ENCODE measurements around the gene PHETA1.

Gene PHETA1

GRCh38 chr12:111417290-111417689 is 48.4 kb upstream of the PHETA1 start:
- H2AFZ ChIP-seq (ENCODE audit: low read length) = no peak overlapping the region
- H3K4me1 ChIP-seq (ENCODE audit: insufficient read depth, low read length, severe bottlenecking) = no peaks in the 10 kb centered on the region
- no peak overlapping the region for H3K9ac ChIP-seq (ENCODE audit: low read length)
- H3K27ac ChIP-seq (ENCODE audit: low read depth, low read length, poor library complexity, severe bottlenecking) = no peak overlapping the region
- H3K36me3 ChIP-seq (ENCODE audit: insufficient read depth, low read length) = no peaks in the 10 kb centered on the region; the same call in 1 of the 2 replicates
- no peak overlapping the region for H3K4me2 ChIP-seq (ENCODE audit: low read length)
- no peaks in the 10 kb centered on the region for H3K9me3 ChIP-seq (ENCODE audit: low read length)
- TF ChIP-seq CTCF (IDR thresholded peaks at IDR 0.05; ENCODE audit: low read length) (no peak), EZH2 (IDR thresholded peaks at IDR 0.05; ENCODE audit: borderline replicate concordance, low read length) (no peak)
- no peaks in the 10 kb centered on the region for H3K27me3 ChIP-seq (ENCODE audit: insufficient read depth, low read length)
- no peak overlapping the region for H3K4me3 ChIP-seq (ENCODE audit: low read depth, low read length, poor library complexity, severe bottlenecking)
- no peaks in the 10 kb centered on the region for H3F3A ChIP-seq (ENCODE audit: insufficient read depth, low read length)
- H3K79me2 ChIP-seq (ENCODE audit: insufficient read depth, low read length) = no peaks in the 10 kb centered on the region
- no peaks in the 10 kb centered on the region for H3K9me2 ChIP-seq (ENCODE audit: low read depth, low read length)
- H4K20me1 ChIP-seq (ENCODE audit: insufficient read depth, low read length) = no peaks in the 10 kb centered on the region

- no peak overlapping the region for H3K27ac ChIP-seq (ENCODE audit: low read depth, low read length, poor library complexity, severe bottlenecking)
- no peaks in the 10 kb centered on the region for H3K27me3 ChIP-seq (ENCODE audit: insufficient read depth, low read length)
- no peaks in the 10 kb centered on the region for H3K79me2 ChIP-seq (ENCODE audit: insufficient read depth, low read length)
- no peak overlapping the region for H3K4me3 ChIP-seq (ENCODE audit: low read depth, low read length, poor library complexity, severe bottlenecking)
- H3F3A ChIP-seq (ENCODE audit: insufficient read depth, low read length) = no peaks in the 10 kb centered on the region
- H3K9ac ChIP-seq (ENCODE audit: low read length) = no peak overlapping the region
- no peaks in the 10 kb centered on the region for H3K9me3 ChIP-seq (ENCODE audit: low read length)
- H3K9me2 ChIP-seq (ENCODE audit: low read depth, low read length) = no peaks in the 10 kb centered on the region
- H2AFZ ChIP-seq (ENCODE audit: low read length) = no peak overlapping the region
- H4K20me1 ChIP-seq (ENCODE audit: insufficient read depth, low read length) = no peaks in the 10 kb centered on the region
- H3K4me2 ChIP-seq (ENCODE audit: low read length) = no peak overlapping the region
- H3K4me1 ChIP-seq (ENCODE audit: insufficient read depth, low read length, severe bottlenecking) = no peaks in the 10 kb centered on the region
- H3K36me3 ChIP-seq (ENCODE audit: insufficient read depth, low read length) = no peaks in the 10 kb centered on the region; the same call in 1 of the 2 replicates
- TF ChIP-seq EZH2 (IDR thresholded peaks at IDR 0.05; ENCODE audit: borderline replicate concordance, low read length) (no peak), CTCF (IDR thresholded peaks at IDR 0.05; ENCODE audit: low read length) (no peak)
These were observed 45.9 kb upstream of the PHETA1 start for GRCh38 chr12:111414711-111415252.

- Histone ChIP-seq H3K4me3 (ENCODE audit: low read depth, low read length, poor library complexity, severe bottlenecking) (no peak overlapping the region), H3K9me3 (ENCODE audit: low read length) (no peaks in the 10 kb centered on the region), H4K20me1 (ENCODE audit: insufficient read depth, low read length) (no peaks in the 10 kb centered on the region), H3K9me2 (ENCODE audit: low read depth, low read length) (no peaks in the 10 kb centered on the region), H2AFZ (ENCODE audit: low read length) (no peak overlapping the region), H3K4me1 (ENCODE audit: insufficient read depth, low read length, severe bottlenecking) (no peaks in the 10 kb centered on the region), H3K79me2 (ENCODE audit: insufficient read depth, low read length) (no peaks in the 10 kb centered on the region), H3K9ac (ENCODE audit: low read length) (no peak overlapping the region), H3K4me2 (ENCODE audit: low read length) (no peak overlapping the region), H3K27me3 (ENCODE audit: insufficient read depth, low read length) (no peaks in the 10 kb centered on the region), H3F3A (ENCODE audit: insufficient read depth, low read length) (no peaks in the 10 kb centered on the region), H3K27ac (ENCODE audit: low read depth, low read length, poor library complexity, severe bottlenecking) (no peak overlapping the region), H3K36me3 (ENCODE audit: insufficient read depth, low read length) (no peaks in the 10 kb centered on the region)
- TF ChIP-seq EZH2 (IDR thresholded peaks at IDR 0.05; ENCODE audit: borderline replicate concordance, low read length) (no peak), CTCF (IDR thresholded peaks at IDR 0.05; ENCODE audit: low read length) (no peak)
These were observed 44.7 kb upstream of the PHETA1 start for GRCh38 chr12:111413442-111414086.
